Adrenal gland (tissue), 5 donors: ENCODE measurements around the gene AFF1.

Experiments
- CTCF ChIP-seq, 6 experiments: fragments of 450-650 bp in 4 of 6; fragments of 200-600 bp in 2 of 6; sonication (generic) in 1 of 6; IDR thresholded peaks; 1 replicate in 5 of 6; 2 replicates in 1 of 6; pipeline versions ENCODE4 v1.5.1 to v1.8.0; 2016 to 2021; ENCODE audit warnings: antibody characterized with exemption in 6 of 6, mild to moderate bottlenecking in 2 of 6, moderate library complexity in 1 of 6
- POLR2A ChIP-seq, 2 donors: fragments of 450-650 bp; IDR thresholded peaks; one replicate each; pipeline ENCODE4 v1.6.1; 2017; ENCODE audit warnings: antibody characterized with exemption in 2 of 2, mild to moderate bottlenecking in 2 of 2, moderate library complexity in 1 of 2
- donor health status: DM: no; HTN: no; CAD: no.

- TF ChIP-seq CTCF (IDR thresholded peaks at IDR 0.05) (no peak), POLR2A (IDR thresholded peaks at IDR 0.05) (no peak)
Measured at GRCh38 chr4:86942185-86942666, 7.4 kb downstream of the AFF1 start.
